Calu3 (cell line): Measurements from ENCODE around the gene RALGPS1. TPM values are rescaled to one million over a fixed set of nuclear protein-coding genes. Genes with fewer than 3 reads are reported as not detected.
"Not testable (repeated sequence)": the region's sequence is repeated elsewhere in the genome, so short reads cannot be mapped to it uniquely, and the experiment has no call there.

ENCODE experiments used
- BruUV-seq: library from RNA; stranded (reverse); fragments of 400-500 nt; replicated peaks from 2 replicates; lab custom pipeline; 2021; lab: Mats Ljungman, UMichigan
- CTCF ChIA-PET: fragments of 300-600 bp; sonication (Branson Sonifier 250); formaldehyde crosslinking; loops from one replicate; lab custom pipeline; 2022; ENCODE audit warnings: antibody characterized with exemption; lab: Charles Lee
- DNase-seq: peaks from one replicate; pipeline ENCODE4 v3.0.0; 2022
- H3K27ac Mint-ChIP-seq: one replicate; pipeline ENCODE4 v1.8.0; 2022; ENCODE audit warnings: mixed read lengths; ENCODE audit not compliant: unreplicated experiment
- H3K27me3 Mint-ChIP-seq: one replicate; pipeline ENCODE4 v1.8.0; 2022; ENCODE audit warnings: mixed read lengths; ENCODE audit not compliant: unreplicated experiment
- H3K36me3 Mint-ChIP-seq: one replicate; pipeline ENCODE4 v1.8.0; 2022; ENCODE audit warnings: mild to moderate bottlenecking, moderate library complexity, mixed read lengths; ENCODE audit not compliant: insufficient read depth, unreplicated experiment
- H3K4me1 Mint-ChIP-seq: one replicate; pipeline ENCODE4 v1.8.0; 2022; ENCODE audit warnings: mild to moderate bottlenecking, low read depth, mixed read lengths; ENCODE audit not compliant: unreplicated experiment
- H3K4me3 Mint-ChIP-seq: one replicate; pipeline ENCODE4 v1.8.0; 2022; ENCODE audit warnings: mild to moderate bottlenecking, low read depth, moderate library complexity, mixed read lengths; ENCODE audit not compliant: unreplicated experiment
- H3K9me3 Mint-ChIP-seq: one replicate; pipeline ENCODE4 v1.8.0; 2022; ENCODE audit warnings: low read depth, mixed read lengths; ENCODE audit not compliant: unreplicated experiment
- intact Hi-C: fragments of 100-400 bp; cut with micrococcal nuclease; formaldehyde crosslinking; loops from one replicate; pipeline ENCODE4 v1.10.0; 2022; ENCODE audit not compliant: unreplicated experiment
- total RNA-seq: library from RNA; stranded (reverse); gene quantifications from 2 replicates; pipeline ENCODE4 v1.2.3, GENCODE V29; 2022
- TF ChIP-seq, protein P1 (sequence below): fragments of 200-600 bp; IDR thresholded peaks from one replicate; pipeline ENCODE4 v1.8.0; 2022; ENCODE audit warnings: antibody characterized with exemption; ENCODE audit not compliant: unreplicated experiment

Gene RALGPS1
- total RNA-seq, 1 experiment from 2014 or later: 8.3 TPM

DNA sequence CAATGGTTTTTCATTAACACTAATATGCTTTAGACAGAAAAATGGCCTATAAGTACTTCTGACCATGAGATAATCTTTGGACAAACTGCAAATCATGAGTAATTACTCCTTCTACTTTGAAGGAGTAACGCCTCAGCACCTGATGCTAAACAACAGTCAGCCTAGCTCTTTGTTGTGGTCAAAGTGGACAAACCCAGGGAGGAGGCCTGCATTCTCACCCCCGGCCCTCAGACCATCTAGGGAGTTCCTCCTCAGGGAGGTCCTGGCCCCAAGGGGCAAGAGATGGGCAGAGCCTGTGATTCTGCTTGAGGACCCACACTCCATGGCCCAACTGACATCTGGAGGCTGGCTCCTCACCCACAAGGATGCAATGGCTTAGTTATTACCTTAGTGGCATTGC, 256.1 kb downstream of the RALGPS1 start:
- BruUV-seq: no TSS peak
- no peaks in the 10 kb centered on the region for H3K27me3 Mint-ChIP-seq
- no peak for DNase-seq
- no peaks in the 10 kb centered on the region for H3K36me3 Mint-ChIP-seq
- intact Hi-C loops: no loop called here
- H3K9me3 Mint-ChIP-seq: no peaks in the 10 kb centered on the region
- no peak overlapping the region for H3K27ac Mint-ChIP-seq
- CTCF ChIA-PET: no interaction called here
- no peaks in the 10 kb centered on the region for H3K4me1 Mint-ChIP-seq
- TF ChIP-seq, protein P1, sequence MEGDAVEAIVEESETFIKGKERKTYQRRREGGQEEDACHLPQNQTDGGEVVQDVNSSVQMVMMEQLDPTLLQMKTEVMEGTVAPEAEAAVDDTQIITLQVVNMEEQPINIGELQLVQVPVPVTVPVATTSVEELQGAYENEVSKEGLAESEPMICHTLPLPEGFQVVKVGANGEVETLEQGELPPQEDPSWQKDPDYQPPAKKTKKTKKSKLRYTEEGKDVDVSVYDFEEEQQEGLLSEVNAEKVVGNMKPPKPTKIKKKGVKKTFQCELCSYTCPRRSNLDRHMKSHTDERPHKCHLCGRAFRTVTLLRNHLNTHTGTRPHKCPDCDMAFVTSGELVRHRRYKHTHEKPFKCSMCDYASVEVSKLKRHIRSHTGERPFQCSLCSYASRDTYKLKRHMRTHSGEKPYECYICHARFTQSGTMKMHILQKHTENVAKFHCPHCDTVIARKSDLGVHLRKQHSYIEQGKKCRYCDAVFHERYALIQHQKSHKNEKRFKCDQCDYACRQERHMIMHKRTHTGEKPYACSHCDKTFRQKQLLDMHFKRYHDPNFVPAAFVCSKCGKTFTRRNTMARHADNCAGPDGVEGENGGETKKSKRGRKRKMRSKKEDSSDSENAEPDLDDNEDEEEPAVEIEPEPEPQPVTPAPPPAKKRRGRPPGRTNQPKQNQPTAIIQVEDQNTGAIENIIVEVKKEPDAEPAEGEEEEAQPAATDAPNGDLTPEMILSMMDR: no peak
- no peak overlapping the region for H3K4me3 Mint-ChIP-seq

DNA sequence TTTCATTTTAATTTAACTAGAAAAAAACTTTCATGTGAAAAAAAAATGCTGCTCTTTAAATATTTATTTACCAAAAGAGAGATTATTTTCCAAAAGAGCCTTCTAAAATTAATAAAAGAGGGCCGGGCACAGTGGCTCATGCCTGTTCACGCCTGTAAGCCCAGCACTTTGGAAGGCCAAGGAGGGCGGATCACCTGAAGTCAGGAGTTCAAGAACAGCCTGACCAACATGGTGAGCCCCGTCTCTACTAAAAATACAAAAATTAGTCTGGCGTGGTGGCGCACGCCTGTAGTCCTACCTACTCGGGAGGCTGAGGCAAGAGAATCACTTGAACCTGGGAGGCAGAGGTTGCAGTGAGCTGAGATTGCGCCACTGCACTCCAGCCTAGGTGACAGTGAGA, 256.8 kb downstream of the RALGPS1 start:
- H3K27ac Mint-ChIP-seq, BruUV-seq, H3K36me3 Mint-ChIP-seq, H3K4me3 Mint-ChIP-seq, H3K4me1 Mint-ChIP-seq, H3K27me3 Mint-ChIP-seq, DNase-seq, CTCF ChIA-PET, intact Hi-C loops, H3K9me3 Mint-ChIP-seq: not testable (repeated sequence)

DNA sequence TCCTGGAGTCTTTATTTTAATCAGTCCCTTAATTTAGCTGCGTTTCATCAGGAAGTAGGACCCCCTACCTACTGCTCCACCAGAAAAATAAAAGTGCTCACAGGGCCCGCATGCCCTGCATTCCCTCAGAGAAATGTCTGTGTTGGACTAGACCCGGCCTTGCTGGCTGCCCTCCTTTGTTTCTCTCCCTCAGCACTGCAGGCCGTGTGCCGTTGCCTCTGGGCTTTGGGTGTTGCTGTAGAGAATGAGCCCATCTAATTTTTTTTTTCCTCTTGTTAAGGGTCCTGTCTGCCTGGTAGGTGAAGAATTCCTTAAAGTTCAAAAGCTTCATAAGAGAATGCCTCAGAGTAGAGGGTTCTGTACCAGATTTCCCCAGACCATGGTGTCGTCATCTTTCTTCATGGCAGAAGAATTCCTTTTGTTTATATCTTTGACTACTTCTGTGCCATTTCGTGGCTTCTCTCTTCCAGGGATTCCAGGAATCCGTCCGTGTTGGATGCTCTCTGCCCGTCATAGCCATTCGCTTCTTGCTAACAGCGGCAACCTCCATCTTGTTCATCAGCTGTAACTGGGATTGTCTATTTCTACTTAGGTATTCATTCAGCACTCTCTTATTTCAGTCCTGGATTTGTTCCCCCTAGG, 257.6 kb downstream of the RALGPS1 start:
- intact Hi-C loops: no loop called here
- no TSS peak for BruUV-seq
- no peaks in the 10 kb centered on the region for H3K4me1 Mint-ChIP-seq
- no peaks in the 10 kb centered on the region for H3K27me3 Mint-ChIP-seq
- no peaks in the 10 kb centered on the region for H3K36me3 Mint-ChIP-seq
- no peak for DNase-seq
- H3K27ac Mint-ChIP-seq: no peak overlapping the region
- TF ChIP-seq, protein P1: no peak
- CTCF ChIA-PET: no interaction called here
- H3K4me3 Mint-ChIP-seq: no peak overlapping the region
- no peaks in the 10 kb centered on the region for H3K9me3 Mint-ChIP-seq

DNA sequence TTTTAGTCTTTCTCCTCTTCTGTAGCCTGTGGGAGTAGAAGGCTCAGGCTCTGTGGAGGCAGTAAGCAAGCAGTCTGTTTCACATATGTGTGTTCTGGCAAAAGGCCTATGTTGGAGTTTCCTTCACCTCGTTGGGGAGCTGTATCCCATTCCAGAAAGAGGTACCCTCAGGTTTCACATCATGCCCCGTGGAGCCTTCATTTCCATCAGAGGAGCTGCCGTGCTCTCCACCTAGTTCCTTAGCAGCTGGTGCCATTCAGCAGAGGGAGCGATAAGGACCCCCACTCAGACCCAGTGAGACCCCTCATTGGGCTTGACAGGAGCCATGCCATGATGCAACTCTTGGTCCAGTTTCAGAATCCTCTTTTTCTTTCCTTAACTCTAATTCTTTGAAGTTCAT, 258.5 kb downstream of the RALGPS1 start:
- no peaks in the 10 kb centered on the region for H3K36me3 Mint-ChIP-seq
- intact Hi-C loops: no loop called here
- no peak overlapping the region for H3K27ac Mint-ChIP-seq
- CTCF ChIA-PET: no interaction called here
- H3K4me3 Mint-ChIP-seq: no peak overlapping the region
- H3K9me3 Mint-ChIP-seq: no peaks in the 10 kb centered on the region
- H3K27me3 Mint-ChIP-seq: no peaks in the 10 kb centered on the region
- BruUV-seq: no TSS peak
- H3K4me1 Mint-ChIP-seq: no peaks in the 10 kb centered on the region
- no peak for DNase-seq
- TF ChIP-seq, protein P1: no peak
